T-helper 2 cell treated with Interferon-gamma antibody and Interleukin-4, amounts not matched to agents 100 ng/mL and 5 ng/mL, for 36 hours (primary cell): ENCODE results near the gene STK32A. TPM values are rescaled to one million over a fixed set of nuclear protein-coding genes. Genes with fewer than 3 reads are reported as not detected.

Experiments used
- intact Hi-C: fragments of 100-400 bp; cut with micrococcal nuclease; formaldehyde crosslinking; loops from one replicate; pipeline ENCODE4 v1.15.1; 2023
- total RNA-seq: library from RNA; stranded (reverse); gene quantifications from 2 replicates; pipeline ENCODE4 v1.2.3, GENCODE V29; 2022

The STK32A gene
- total RNA-seq, 1 donor from 2014 or later: not detected

DNA sequence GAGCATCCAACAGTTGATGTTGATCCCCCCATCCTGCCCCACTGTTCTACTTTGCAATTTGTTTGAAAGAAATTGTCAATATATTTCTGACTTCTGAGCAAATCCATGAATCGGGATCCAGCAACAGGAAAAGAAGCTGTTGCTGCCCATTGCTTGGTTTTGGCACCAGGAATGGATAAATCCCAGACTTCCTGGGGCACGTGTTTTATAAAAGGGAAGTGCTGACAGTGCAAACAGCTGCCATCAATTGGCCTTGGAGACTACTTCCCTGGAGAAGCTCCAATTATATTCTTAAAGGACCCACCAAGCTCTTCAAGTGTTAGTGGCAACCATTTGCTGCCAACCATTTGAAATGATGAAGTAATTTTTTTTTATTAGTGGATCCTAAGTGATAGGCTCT lies 13.7 kb downstream of the STK32A start:
- intact Hi-C loops: no loop called here

DNA sequence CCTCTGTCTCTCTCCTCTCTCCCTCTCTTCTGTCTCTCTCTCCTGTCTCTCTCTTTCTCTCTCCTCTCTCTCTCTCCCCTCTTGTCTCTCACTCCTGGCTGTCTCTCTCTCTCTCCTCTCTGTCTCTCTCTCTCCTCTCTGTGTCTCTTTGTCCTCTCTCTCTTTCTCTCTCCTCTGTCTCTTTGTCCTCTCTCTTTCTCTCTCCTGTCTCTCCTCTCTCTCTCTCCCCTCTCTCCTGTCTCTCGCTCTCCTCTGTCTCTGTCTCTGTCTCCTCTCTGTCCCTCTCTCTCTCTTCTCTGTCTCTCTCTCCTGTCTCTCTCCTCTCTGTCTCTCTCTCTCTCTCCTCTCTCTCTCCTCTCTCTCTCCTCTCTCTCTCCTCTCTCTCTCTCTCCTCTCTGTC lies 25.0 kb downstream of the STK32A start:
- intact Hi-C loops: no loop called here

DNA sequence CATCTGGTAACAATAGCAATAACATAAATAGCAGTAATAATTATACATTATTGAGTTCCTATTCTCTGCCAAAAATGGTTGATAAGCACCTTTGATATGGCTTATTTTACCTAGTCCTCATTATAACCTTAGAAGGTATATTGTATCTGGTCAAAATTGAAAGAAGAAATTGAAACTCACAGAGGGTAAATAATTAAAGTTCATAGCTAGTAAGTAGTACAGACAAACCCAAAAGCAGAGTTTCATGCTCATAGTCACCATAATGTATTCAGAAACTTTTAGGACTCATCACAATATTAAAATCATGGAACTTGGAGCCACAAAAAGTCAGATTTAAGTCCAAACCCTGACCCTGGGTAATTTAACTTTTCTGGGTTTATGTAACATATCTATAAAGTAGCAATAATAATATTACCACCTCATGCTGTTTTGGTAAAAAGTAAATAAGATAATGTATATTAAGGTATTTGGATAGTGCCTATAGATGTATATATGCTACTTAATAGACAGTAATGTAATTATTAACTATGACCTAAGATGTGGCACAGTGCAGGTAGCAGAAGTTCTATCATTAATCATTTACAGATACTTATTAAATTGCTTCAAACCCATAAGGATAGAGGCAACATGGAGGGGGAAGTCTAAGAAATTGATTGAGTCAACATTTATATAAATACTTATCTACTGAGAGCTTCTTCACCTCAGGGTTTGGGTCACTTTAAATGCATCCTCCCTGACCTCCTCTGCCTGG lies 32.4 kb downstream of the STK32A start:
- intact Hi-C loops: no loop called here

DNA sequence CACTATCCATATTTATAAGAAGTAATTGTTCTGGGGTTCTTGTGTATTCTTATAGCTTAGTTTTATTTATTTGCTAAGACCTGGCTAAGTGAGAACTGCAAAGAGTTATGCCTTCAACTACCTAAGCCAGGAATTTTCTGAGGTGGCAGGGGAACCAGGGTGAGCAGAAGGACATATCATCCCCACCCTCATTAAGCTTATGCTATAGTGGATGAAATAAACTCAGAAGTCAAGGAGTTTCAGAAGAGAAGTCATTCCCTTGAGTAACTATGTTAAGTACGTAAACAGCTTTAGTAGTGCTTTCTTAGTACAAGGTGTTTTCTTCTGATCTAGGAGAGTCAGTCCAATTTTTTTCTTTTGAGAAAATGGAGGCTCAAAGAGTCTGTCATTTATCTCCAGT lies 41.7 kb downstream of the STK32A start:
- intact Hi-C loops: no loop called here

DNA sequence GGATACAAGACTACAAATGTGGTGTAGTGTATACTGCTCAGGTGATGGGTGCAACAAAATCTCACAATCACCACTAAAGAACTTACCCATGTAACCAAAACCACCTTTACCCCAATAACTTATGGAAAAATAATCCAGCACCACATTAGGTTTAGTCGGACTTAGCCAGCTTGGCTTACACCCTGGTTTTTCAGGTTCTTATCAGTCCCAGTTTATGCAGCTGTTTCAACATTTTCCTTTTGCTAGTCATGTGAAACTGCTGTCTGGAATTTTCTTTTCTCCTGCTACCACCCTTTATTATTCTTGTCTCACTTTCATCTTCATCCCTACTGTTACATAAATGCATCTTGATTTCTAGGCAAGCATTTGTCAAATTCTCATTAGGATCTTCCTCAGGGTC lies 51.5 kb downstream of the STK32A start:
- intact Hi-C loops: no loop called here

DNA sequence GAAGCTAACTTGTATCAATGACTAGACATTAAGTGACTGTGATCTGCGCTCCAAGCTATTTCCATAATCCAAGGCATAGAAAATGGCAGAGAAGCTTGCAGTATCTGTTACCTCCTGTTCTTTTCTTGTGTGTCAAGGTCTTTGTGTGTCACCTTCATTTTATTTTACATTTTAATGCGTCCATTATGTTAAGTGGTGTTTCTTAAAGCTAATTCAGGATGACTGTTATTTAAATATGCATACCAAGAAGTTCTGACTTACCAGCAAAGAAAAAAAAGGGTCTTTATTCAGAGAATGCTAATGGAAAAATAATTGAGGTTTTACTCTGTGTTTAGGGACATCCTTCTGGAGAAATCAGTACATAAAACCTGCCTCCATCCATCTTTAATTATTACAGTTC lies 52.3 kb downstream of the STK32A start:
- intact Hi-C loops: no loop called here

DNA sequence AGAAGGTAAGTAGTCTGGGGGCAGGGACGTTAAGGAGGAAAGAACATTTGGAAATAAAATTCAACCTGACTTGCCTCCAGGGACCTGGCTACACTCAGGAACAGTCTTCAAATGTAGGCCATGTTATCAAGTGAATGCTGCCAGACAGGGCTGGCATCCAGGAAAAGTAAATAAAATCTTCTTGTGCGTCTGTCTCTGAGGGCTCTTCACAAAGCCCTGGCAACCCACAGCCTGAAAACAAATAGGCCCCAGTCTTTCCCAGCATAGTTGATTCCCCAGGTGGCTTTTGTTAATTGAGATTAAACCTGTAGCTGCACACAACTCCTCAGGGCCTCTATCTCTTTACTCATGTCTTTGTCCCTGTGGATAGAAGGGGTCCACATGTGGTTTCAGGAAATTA lies 55.4 kb downstream of the STK32A start:
- intact Hi-C loops: no loop called here

DNA sequence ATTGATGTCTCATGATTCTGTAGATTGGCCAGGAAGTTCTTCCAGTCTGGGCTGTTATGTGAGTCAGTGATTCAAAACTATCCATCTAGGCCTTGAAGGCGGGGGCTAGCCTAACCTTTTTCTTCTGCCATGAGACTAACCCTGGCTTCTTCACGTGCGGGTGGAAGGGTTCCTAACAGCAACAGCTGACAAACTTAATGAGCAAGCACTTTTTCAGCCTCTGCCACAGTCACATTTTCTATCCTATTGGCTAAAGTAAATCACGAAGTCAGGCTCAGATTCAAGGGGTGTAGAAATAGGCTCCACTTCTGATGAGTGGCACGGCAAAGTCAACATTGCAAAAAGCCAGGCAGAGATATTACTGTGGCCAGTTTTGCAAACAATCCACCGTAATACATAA lies 68.4 kb downstream of the STK32A start:
- intact Hi-C loops: no loop called here

DNA sequence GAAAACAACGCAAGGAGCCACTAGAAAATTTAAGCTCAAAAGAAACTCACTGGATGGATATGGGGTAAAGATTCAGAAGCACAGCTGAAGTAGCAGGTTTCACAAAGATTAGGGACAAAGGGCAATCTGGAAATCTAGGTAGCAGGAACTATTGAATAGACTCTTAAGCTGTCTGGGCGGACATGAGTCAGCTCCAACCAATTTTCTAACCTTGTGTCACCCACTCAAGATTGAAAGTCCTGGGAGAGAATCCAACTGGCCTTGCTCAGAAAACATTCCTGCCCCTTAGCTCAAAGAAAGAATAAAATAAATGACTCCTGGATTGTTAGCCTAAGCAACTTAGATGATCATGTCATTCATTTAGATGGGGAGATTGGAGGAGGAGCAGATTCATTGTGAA lies 69.2 kb downstream of the STK32A start:
- intact Hi-C loops: no loop called here

DNA sequence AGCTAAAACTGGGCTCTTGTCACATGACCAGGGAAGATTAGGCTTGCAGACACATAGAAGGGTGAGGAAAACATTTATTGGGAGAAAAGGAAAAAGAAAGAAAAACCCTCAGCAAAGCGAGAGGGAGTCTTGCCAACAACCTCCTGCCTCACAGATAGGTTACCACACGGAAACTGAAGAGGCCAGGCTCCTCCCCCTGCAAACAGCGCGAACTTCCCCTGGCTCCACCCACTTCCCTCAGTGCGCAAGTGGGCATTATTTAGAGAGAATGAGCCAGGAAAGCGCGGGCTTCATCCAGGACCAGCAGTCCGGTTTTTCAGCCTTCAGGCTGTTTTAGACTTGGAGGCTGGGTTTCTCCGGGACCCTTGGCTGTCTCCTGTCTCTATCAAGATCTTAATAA lies 70.3 kb downstream of the STK32A start:
- intact Hi-C loops: no loop called here

DNA sequence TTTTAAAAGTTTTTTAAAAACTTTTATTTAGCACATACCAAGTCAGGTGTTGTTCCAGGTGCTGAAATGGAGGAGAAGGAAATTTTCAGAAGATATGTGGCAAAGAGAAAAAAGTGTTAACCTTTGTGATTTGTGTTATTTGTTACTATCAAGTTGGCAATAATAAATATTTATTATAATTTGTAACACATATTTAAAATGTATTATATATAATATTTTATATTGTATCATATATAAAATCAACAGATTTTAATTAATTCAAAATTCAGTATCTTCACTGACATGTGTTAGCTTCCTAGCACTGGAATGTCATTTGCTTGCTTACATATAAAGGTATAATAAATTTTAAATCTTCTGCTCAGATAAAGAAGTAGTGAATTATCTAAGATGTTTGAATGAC lies 71.5 kb downstream of the STK32A start:
- intact Hi-C loops: no loop called here

DNA sequence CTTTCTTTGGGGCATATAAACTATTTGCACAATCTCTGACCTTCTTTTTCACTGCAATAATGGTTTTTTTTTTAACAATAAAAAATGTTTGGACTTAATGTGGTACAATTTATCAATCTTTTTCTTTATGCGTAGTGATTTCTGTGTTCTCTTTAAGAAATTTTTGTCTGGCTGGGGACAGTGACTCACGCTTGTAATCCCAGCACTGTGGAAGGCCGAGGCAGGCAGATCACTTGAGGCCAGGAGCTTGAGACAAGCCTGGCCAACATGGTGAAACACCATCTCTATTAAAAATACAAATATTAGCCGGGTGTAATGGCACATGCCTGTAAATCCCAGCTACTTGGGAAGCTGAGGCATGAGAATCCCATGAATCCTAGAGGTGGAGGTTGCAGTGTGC lies 72.3 kb downstream of the STK32A start:
- intact Hi-C loops: no loop called here

DNA sequence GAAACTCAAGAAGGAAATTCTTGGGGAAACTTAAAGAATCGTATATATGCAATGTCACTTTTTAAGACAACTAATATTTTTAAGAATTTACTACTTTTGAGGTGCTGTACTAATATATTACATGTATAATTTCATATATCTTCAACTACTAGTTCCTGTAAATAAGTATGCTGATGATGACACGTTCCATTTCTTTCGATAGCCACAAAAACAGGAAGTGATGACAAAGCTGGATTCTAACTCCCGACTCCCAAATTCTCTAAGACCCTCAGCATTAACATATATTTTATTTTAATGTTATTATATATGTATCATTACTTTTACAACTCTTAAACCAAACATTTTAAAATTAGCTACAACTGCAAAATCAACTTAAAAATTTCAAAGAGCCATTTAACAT lies 74.8 kb downstream of the STK32A start:
- intact Hi-C loops: no loop called here

DNA sequence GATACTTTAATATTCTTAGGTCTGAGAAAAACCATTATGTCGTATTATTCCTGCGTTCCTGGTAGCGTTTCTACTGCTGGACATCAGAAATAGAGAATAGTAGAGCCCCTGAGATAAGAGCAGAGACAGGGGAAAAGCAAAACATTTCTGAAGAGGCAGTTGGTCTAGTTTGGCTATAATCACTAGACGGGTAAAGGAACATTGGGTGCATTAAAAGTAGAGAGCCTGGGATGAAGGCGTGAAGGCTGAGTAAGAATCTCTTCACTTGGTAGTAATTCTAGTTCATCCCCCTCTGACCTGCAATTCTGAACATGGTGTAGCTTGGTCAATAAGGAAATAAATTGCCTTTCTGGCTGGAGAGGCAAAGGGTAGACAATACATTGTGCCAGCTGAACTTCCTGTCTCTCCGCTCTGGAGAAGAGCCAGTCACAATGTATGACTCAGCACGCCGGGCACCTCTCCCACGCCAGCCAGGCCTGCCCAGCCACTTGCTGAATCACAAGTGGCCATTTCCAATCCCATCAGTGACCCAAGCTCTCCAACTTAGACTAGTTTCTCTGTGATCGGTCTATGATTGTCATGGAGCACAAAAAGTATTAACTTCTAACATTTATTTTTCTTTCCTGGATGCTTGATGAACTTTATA lies 75.4 kb downstream of the STK32A start:
- intact Hi-C loops: no loop called here

DNA sequence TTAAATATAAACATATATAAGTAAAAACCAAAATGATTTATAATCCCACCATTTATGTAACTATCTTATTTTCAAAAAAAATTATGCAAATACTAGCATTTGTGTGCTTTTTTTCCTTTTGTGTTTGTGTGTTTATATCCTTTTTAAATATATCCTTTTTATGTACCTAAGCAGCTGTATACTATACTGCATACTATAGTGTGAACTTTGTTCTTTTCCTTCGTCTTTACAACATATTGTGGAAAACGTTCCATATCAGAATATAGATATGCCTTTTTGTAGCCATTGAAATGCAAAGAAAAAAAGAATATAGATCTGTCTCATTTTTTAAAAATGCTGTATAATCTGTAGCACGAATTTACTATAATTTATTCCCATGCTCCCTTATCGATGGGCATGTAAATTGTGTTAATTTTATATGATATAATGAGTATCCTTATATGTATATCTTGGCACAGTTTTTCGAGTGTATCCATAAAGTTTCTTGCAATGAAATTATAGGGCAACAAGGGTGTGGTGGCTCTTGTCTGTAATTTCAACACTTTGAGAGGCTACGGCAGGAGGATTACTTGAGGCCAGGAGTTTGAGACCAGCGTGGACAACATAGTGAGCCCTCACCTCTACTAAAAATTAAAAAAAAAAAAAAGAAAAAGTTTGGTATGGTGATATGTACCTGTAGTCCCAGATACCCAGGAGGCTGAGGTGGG lies 83.3 kb downstream of the STK32A start:
- intact Hi-C loops: no loop called here

DNA sequence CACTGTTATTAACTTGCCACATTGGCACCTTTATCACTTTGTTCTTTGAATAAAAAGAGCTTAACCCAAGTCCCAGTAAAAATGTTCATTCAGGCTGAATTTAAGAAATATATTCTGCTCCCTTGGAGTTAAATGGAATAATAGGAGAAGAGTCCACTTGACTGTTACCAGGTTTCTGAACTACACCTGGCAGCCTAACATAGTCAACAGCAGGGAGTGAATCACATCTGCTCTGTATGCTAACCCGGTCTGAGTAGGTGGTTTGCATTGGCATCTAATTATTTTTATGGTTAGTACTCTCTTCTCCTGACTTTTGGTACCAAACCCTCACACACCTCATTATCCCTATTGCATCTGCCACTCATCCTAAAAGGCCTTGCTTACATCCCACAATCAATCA lies 86.7 kb downstream of the STK32A start:
- intact Hi-C loops: no loop called here

DNA sequence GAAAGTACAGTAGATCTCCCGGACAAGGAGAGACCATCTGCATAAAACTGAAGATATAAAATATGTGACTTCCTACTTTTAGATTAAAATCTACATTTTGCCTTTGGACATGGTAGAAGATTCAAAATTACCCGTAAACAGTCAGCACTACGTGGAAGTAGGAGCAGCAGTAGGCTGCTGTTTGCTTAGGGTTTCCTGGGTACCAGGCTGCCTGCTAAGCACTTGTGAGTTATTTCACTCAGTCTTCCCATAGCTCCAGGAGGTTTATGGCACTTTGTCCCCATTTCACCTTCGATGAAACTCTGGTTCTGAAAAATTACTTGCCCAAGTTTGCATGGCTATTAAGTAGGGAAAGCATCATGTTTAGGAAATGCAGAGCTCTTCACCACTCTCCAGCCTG lies 92.6 kb downstream of the STK32A start:
- intact Hi-C loops: no loop called here

DNA sequence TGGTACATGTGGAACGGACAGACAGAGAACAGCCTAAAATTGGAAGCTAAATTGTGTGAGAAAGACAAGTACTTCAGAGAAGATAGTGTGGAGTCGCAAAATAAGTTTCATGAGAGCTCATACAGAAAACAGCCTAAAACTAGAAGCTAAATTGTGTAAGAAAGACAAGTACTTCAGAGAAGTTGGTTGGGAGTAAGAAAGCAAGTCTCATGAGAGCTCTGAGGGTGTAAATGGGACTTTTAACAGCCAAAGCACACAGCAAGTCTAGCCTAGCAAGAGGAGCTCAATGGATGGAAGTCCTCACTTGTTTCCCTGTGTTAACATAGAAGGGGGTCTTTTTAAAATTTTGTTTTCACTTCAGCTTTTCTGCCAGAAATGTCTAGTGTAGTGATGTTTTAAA lies 93.1 kb downstream of the STK32A start:
- intact Hi-C loops: no loop called here

DNA sequence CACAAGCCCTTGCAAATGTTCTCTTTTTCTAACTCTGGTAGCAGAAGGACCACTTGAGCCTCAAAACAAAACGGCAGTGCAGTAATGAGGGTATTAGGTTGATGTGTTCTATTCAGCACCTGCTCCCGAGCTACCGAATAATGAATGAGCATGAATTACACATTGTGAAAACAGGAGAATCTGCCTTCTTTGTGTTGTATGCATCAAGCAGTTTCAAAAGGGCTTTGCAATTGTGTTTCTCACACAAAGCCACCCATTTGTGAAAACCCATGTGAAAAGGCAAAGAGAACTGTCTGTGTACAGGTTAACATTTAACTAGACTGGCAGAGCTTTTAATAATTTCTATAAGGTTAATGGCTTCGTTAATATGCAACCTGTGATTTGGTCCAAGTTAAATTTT lies 97.8 kb downstream of the STK32A start:
- intact Hi-C loops: no loop called here

DNA sequence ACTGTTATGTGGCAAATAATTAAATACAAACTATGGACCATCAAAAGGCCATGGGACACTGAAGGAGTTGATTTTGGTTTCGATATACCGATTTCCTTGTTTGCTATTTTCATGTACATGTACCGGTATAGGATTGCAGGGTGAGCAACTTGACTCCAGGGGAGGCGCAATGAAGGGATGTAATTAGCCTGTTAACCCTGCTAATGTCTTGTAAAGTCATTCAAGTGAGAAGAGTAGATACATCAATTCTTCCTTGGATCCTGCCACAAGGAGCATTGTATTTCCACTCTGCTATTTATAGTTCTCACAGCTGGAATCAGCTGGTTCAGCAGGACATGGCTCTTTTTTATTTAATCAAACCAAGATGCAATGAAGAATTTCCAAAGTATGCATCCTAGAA lies 102.0 kb downstream of the STK32A start:
- intact Hi-C loops: no loop called here

DNA sequence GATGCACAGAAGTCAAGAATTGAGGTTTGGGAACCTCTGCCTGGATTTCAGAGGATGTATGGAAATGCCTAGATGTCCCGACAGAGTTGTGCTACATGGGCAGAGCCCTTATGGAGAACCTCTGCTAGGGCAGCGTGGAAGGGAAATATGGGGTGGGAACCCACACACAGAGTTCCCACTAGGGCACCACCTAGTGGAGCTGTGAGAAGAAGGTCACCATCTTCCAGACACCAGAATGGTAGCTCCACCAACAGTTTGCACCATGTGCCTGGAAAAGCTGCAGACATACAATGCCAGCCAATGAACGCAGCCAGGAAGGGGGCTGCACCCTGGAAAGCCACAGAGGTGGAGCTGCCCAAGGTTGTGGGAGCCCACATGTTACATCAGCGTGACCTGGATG lies 104.5 kb downstream of the STK32A start:
- intact Hi-C loops: no loop called here

DNA sequence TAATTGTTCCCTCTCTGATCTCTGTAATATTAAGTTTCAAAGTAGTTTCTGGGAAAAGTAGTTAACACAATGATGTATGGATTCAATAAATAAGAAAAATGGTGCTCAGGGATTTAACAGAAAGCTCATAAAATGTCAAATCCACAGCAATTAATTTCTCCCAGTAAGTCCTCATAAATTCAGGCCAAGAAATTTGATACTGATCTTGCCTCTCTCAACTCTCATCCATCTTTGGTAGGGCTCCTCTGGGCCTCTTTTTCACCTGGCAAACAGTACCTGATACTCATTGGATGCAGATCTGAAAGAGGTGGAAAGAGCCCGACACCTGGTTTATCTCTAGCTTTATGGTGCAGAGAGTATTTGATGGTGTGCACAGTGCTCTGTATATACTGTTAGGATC lies 106.1 kb downstream of the STK32A start:
- intact Hi-C loops: no loop called here

DNA sequence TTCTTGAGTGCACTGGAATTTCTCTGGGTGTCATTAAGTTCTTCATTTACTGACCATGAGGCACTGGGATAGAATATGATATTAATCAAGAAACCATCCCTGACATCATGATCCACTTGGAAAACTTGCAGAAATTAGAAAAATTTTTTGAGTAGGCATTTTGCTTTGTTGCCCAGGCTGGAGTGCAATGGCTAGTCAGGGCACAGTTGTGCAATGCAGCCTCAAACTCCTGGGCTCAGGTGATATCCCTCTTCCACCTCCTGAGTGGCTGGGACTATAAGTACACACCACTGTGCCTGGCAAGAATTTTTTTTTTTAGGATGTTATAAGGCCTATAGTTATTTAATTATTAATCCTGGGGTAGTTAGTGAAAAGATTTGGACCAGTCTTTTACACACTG lies 106.5 kb downstream of the STK32A start:
- intact Hi-C loops: no loop called here
